ENCODE data around the gene RAVER1. TPM values are rescaled to one million over a fixed set of nuclear protein-coding genes. Genes with fewer than 3 reads are reported as not detected.

The RAVER1 gene
- total and polyA plus RNA-seq, 2 donors (not counting 1 experiment from before 2014, with no cell fraction given), result 21.0 to 62.7 TPM

GRCh38 chr19:10333758-10334587, 644 bp upstream of the RAVER1 start:
- ATAC-seq (ENCODE audit: low read depth), result no peak
- peaks cover 29% of the 10 kb centered on the region for H3K4me1 Mint-ChIP-seq

More at GRCh38 chr19:10333758-10334587, 644 bp upstream of the RAVER1 start:
- H3K36me3 ChIP-seq (replicated peaks in 1 of 2; ENCODE audit: control extremely low read depth in 1 of 2, control insufficient read depth in 1 of 2, extremely low read depth in 1 of 2, insufficient read depth in 2 of 2, low read length in 1 of 2), result peaks cover 0 to 41% of the 10 kb centered on the region in 2 experiments
- H3K27me3 Mint-ChIP-seq, result no peaks in the 10 kb centered on the region
- no peak for DNase-seq
- WGBS (ENCODE audit: insufficient coverage), result 71% methylated on average over 44 of the region's 44 CpGs
- peak overlapping the region; percentile 95 for H2AFZ ChIP-seq (ENCODE audit: insufficient read depth, low read depth, low read length, poor library complexity, severe bottlenecking)
- POLR2A ChIA-PET, result interaction anchor here (0.6 to 2.2 kb wide), 16 partner anchors 11 to 1248 kb away, joined by 3 to 13 read pairs (median 4); partner anchors contain the start of genes ICAM1, TMED1 and TYK2
- no peaks in the 10 kb centered on the region for H3K9me3 Mint-ChIP-seq (ENCODE audit: insufficient read depth)
- peaks cover 0 to 15% (median 0%) of the 10 kb centered on the region in 3 donors for H3K9me3 ChIP-seq (ENCODE audit: control extremely low read depth in 1 of 3, control insufficient read depth in 2 of 3, insufficient read depth in 1 of 3, low read length in 2 of 3)
- peak overlapping the region; percentile 60 to 91 for H3K27ac ChIP-seq (ENCODE audit: low read length in 2 of 2)
- intact Hi-C loops (cut with micrococcal nuclease), result loop anchor here (1.0 to 5.0 kb wide), 4 partner anchors 18 to 318 kb away; partner anchors contain the start of genes FDX2, ILF3 and TYK2
- H3K4me2 ChIP-seq (replicated peaks; ENCODE audit: low read depth, low read length, poor library complexity, severe bottlenecking), result peak overlapping the region; percentile 86
- TF ChIP-seq EZH2 (IDR thresholded peaks at IDR 0.05; ENCODE audit: borderline replicate concordance, insufficient read depth, low read depth, low read length, poor library complexity, severe bottlenecking), result no peak
- TF ChIP-seq CTCF (IDR thresholded peaks at IDR 0.05), result no peak
- peaks cover 58% of the 10 kb centered on the region for H4K20me1 ChIP-seq (ENCODE audit: control insufficient read depth, insufficient read depth, low read length, poor library complexity, severe bottlenecking)
- no peaks in the 10 kb centered on the region for H3K27me3 ChIP-seq (replicated peaks in 1 of 4; ENCODE audit: control extremely low read depth in 1 of 4, control insufficient read depth in 3 of 4, insufficient read depth in 4 of 4, low read length in 3 of 4)
- peak overlapping the region; percentile 97 for H3K27ac Mint-ChIP-seq
- peak overlapping the region; percentile 88 for H3K9ac ChIP-seq (ENCODE audit: low read length)
- CTCF ChIA-PET, result interaction anchor here (0.9 to 4.3 kb wide), 4 partner anchors 46 to 64 kb away, joined by 3 to 14 read pairs (median 6); partner anchors contain the start of gene ICAM1
- peak overlapping the region; percentile 43 to 94 (median 83) for H3K4me3 ChIP-seq (ENCODE audit: control extremely low read depth in 1 of 5, extremely low read depth in 1 of 5, insufficient read depth in 1 of 5, low read depth in 2 of 5, low read length in 4 of 5)
- H3K79me2 ChIP-seq (ENCODE audit: control insufficient read depth, insufficient read depth, low read length), result peaks cover 93% of the 10 kb centered on the region
- peaks cover 20 to 32% of the 10 kb centered on the region in 2 donors for H3K4me1 ChIP-seq (ENCODE audit: control insufficient read depth in 2 of 2, insufficient read depth in 2 of 2, low read length in 2 of 2)
- peak overlapping the region; percentile 97 for H3K4me3 Mint-ChIP-seq
